ENCODE results near the gene ATXN10.
"Not testable (repeated sequence)": the region's sequence is repeated elsewhere in the genome, so short reads cannot be mapped to it uniquely, and the experiment has no call there.

The ATXN10 gene

GRCh38 chr22:45671783-45672563 lies at the start of gene ATXN10:
Gene ATXN10 (plus strand): TSS chr22:45671834. CDS start chr22:45672064, 230 bp downstream.
- DNase-seq (ENCODE audit: low spot score): peak; percentile 80

- no peak for DNase-seq (ENCODE audit: low spot score)
Observed at GRCh38 chr22:45621836-45622600, 49.6 kb upstream of the ATXN10 start.

- not testable (repeated sequence) for DNase-seq (ENCODE audit: low spot score)
Observed at GRCh38 chr22:45623464-45624145, 48.0 kb upstream of the ATXN10 start.

GRCh38 chr22:45626198-45626651 lies 45.4 kb upstream of the ATXN10 start:
- DNase-seq (ENCODE audit: low spot score): no peak

GRCh38 chr22:45627489-45628233 lies 44.0 kb upstream of the ATXN10 start:
- DNase-seq (ENCODE audit: low spot score): no peak

- DNase-seq (ENCODE audit: low spot score): no peak
Observed at GRCh38 chr22:45628515-45628914, 43.1 kb upstream of the ATXN10 start.

GRCh38 chr22:45629469-45630089 lies 42.1 kb upstream of the ATXN10 start:
- DNase-seq (ENCODE audit: low spot score): no peak

GRCh38 chr22:45630436-45630835 lies 41.2 kb upstream of the ATXN10 start:
- DNase-seq (ENCODE audit: low spot score): no peak

GRCh38 chr22:45631140-45631840 lies 40.3 kb upstream of the ATXN10 start:
- no peak for DNase-seq (ENCODE audit: low spot score)

GRCh38 chr22:45631841-45632238 lies 39.8 kb upstream of the ATXN10 start:
- DNase-seq (ENCODE audit: low spot score): no peak

- no peak for DNase-seq (ENCODE audit: low spot score)
Observed at GRCh38 chr22:45632791-45633515, 38.7 kb upstream of the ATXN10 start.

- DNase-seq (ENCODE audit: low spot score): no peak
Observed at GRCh38 chr22:45636683-45637082, 35.0 kb upstream of the ATXN10 start.

GRCh38 chr22:45638197-45638596 lies 33.4 kb upstream of the ATXN10 start:
- DNase-seq (ENCODE audit: low spot score): no peak

GRCh38 chr22:45638834-45639746 lies 32.5 kb upstream of the ATXN10 start:
- no peak for DNase-seq (ENCODE audit: low spot score)

GRCh38 chr22:45639747-45640102 lies 31.9 kb upstream of the ATXN10 start:
- no peak for DNase-seq (ENCODE audit: low spot score)

- DNase-seq (ENCODE audit: low spot score): no peak
Observed at GRCh38 chr22:45640291-45640940, 31.2 kb upstream of the ATXN10 start.

GRCh38 chr22:45640941-45641621 lies 30.6 kb upstream of the ATXN10 start:
- DNase-seq (ENCODE audit: low spot score): no peak

- no peak for DNase-seq (ENCODE audit: low spot score)
Observed at GRCh38 chr22:45642986-45643385, 28.6 kb upstream of the ATXN10 start.

Data from AG08396 (cell line).